Hepatocyte (in vitro differentiated cells): Measurements from ENCODE around the gene CARS2. TPM values are rescaled to one million over a fixed set of nuclear protein-coding genes. Genes with fewer than 3 reads are reported as not detected.
"Not testable (repeated sequence)": the region's sequence is repeated elsewhere in the genome, so short reads cannot be mapped to it uniquely, and the experiment has no call there.

ENCODE experiments used
- DNase-seq: peaks from one replicate; pipeline ENCODE4 v3.0.0-alpha.2; 2016; ENCODE audit warnings: low spot score
- H2AFZ ChIP-seq: fragments of 200-600 bp; sonication (generic); 2 replicates; pipeline ENCODE4 v1.6.0; 2016; ENCODE audit warnings: antibody characterized with exemption, mild to moderate bottlenecking
- H3K27ac ChIP-seq: fragments of 200-600 bp; sonication (generic); 2 replicates; pipeline ENCODE4 v1.5.1; 2016; ENCODE audit warnings: mild to moderate bottlenecking
- H3K27me3 ChIP-seq: fragments of 200-600 bp; sonication (generic); 2 replicates; pipeline ENCODE4 v1.6.1; 2016
- H3K36me3 ChIP-seq: fragments of 200-600 bp; sonication (generic); replicated peaks from 2 replicates; pipeline ENCODE4 v1.5.1; 2016; ENCODE audit warnings: low read depth; ENCODE audit not compliant: insufficient read depth
- H3K4me1 ChIP-seq: fragments of 200-600 bp; sonication (generic); 2 replicates; pipeline ENCODE4 v1.5.1; 2016; ENCODE audit warnings: mild to moderate bottlenecking, moderate library complexity; ENCODE audit not compliant: insufficient read depth
- H3K4me2 ChIP-seq: fragments of 200-600 bp; sonication (generic); 2 replicates; pipeline ENCODE4 v1.6.0; 2016
- H3K4me3 ChIP-seq: fragments of 200-600 bp; sonication (generic); 2 replicates; pipeline ENCODE4 v1.5.1; 2016; ENCODE audit warnings: mild to moderate bottlenecking
- H3K79me2 ChIP-seq: fragments of 200-600 bp; sonication (generic); 2 replicates; pipeline ENCODE4 v1.6.0; 2017; ENCODE audit warnings: mild to moderate bottlenecking
- H3K9me2 ChIP-seq: fragments of 200-600 bp; sonication (generic); replicated peaks from 2 replicates; pipeline ENCODE4 v1.6.0; 2017; ENCODE audit warnings: mild to moderate bottlenecking; ENCODE audit not compliant: insufficient read depth
- H3K9me3 ChIP-seq: fragments of 200-600 bp; sonication (generic); 2 replicates; pipeline ENCODE4 v1.5.1; 2016; ENCODE audit warnings: low read depth, mild to moderate bottlenecking
- H4K20me1 ChIP-seq: fragments of 200-600 bp; sonication (generic); 2 replicates; pipeline ENCODE4 v1.6.0; 2016; ENCODE audit warnings: mild to moderate bottlenecking; ENCODE audit not compliant: insufficient read depth, poor library complexity, severe bottlenecking
- EZH2 ChIP-seq: fragments of 200-600 bp; sonication (generic); IDR thresholded peaks from 2 replicates; pipeline ENCODE4 v1.6.1; 2016; ENCODE audit warnings: antibody characterized with exemption, mild to moderate bottlenecking, borderline replicate concordance
- EZH2phosphoT487 ChIP-seq: fragments of 200-600 bp; sonication (generic); IDR thresholded peaks from one replicate; pipeline ENCODE4 v1.6.1; 2018; ENCODE audit warnings: antibody characterized with exemption, mild to moderate bottlenecking, low read depth, moderate library complexity; ENCODE audit not compliant: unreplicated experiment, severe bottlenecking
- WGBS: methylation state at CpG from one replicate; pipeline ENCODE4 v1.1.6; 2016; ENCODE audit warnings: low lambda C conversion rate; ENCODE audit errors: missing lambda C conversion rate; 5-methylcytosine and 5-hydroxymethylcytosine counted together
- polyA plus RNA-seq: library from polyadenylated mRNA; unstranded; fragments of >200 nt; fragmentation: Nextera tagmentation; extraction: Ambion mirVana; gene quantifications from 2 replicates; pipeline ENCODE4 v1.2.1, GENCODE V29; 2016
- total RNA-seq: library from RNA; depleted of rRNA; stranded (reverse); fragments of >200 nt; gene quantifications from 2 replicates; pipeline ENCODE4 v1.2.3, GENCODE V29; 2014
- TF ChIP-seq, protein P1 (sequence below): fragments of 200-600 bp; sonication (generic); IDR thresholded peaks from 2 replicates; pipeline ENCODE4 v1.5.1; 2016; ENCODE audit warnings: antibody characterized with exemption, mild to moderate bottlenecking; ENCODE audit not compliant: poor library complexity

CARS2 gene
- total and polyA plus RNA-seq, 2 experiments from 2014 or later, result 72.9 to 105 TPM

DNA sequence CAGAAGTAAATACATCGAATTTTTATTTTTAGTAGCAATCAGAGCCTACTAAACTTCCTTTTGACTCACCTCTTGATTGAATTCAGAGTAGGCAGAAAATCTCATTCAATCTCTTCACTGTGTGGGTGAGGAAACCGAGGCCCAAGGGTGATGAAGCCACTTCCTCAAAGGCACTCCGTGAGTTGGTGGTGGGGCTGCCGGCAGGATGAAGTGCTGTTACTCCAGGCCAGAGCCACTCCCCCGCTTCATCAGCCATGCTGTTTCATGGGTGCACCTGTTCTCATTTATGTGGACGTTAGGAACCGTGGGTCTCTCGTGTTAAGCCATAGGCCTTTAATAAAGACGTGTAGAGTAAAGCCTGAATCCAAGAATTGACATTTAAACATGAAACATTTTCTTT lies 20.8 kb upstream of the CARS2 start:
- H3K4me2 ChIP-seq, result no peak overlapping the region
- no peaks in the 10 kb centered on the region for H3K9me3 ChIP-seq
- no peaks in the 10 kb centered on the region for H3K9me2 ChIP-seq
- WGBS, result 90% methylated on average over 9 of the region's 9 CpGs
- no peaks in the 10 kb centered on the region for H3K27me3 ChIP-seq
- DNase-seq, result no peak
- H3K4me1 ChIP-seq, result no peaks in the 10 kb centered on the region
- TF ChIP-seq, protein P1, sequence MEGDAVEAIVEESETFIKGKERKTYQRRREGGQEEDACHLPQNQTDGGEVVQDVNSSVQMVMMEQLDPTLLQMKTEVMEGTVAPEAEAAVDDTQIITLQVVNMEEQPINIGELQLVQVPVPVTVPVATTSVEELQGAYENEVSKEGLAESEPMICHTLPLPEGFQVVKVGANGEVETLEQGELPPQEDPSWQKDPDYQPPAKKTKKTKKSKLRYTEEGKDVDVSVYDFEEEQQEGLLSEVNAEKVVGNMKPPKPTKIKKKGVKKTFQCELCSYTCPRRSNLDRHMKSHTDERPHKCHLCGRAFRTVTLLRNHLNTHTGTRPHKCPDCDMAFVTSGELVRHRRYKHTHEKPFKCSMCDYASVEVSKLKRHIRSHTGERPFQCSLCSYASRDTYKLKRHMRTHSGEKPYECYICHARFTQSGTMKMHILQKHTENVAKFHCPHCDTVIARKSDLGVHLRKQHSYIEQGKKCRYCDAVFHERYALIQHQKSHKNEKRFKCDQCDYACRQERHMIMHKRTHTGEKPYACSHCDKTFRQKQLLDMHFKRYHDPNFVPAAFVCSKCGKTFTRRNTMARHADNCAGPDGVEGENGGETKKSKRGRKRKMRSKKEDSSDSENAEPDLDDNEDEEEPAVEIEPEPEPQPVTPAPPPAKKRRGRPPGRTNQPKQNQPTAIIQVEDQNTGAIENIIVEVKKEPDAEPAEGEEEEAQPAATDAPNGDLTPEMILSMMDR, result no peak
- TF ChIP-seq EZH2 (no peak), EZH2phosphoT487 (no peak)
- H2AFZ ChIP-seq, result no peak overlapping the region
- no peaks in the 10 kb centered on the region for H3K36me3 ChIP-seq
- H4K20me1 ChIP-seq, result no peaks in the 10 kb centered on the region
- H3K79me2 ChIP-seq, result peaks cover 14% of the 10 kb centered on the region
- no peak overlapping the region for H3K4me3 ChIP-seq
- H3K27ac ChIP-seq, result no peak overlapping the region

DNA sequence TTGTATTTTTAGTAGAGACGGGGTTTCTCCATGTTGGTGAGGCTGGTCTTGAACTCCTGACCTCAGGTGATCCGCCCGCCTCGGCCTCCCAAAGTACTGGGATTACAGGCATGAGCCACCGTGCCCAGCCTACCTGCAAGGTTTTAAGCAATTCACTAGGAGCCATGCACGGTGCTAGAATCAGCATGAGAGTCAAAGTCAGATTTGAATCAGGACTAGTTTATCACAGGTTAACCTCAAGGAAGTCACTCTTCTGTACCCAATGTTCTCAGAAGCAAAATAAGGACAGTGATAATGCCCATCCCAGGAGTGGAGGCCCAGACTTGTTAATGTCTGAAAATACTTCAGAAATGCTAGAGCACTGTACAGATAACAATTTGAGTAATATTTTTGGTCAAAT lies 20.2 kb upstream of the CARS2 start:
- H3K27ac ChIP-seq, H2AFZ ChIP-seq, H3K36me3 ChIP-seq, DNase-seq, H4K20me1 ChIP-seq, H3K4me2 ChIP-seq, H3K9me2 ChIP-seq, H3K4me3 ChIP-seq, H3K9me3 ChIP-seq, H3K4me1 ChIP-seq, H3K27me3 ChIP-seq: not testable (repeated sequence)
- WGBS, result 98% methylated on average over 6 of the region's 6 CpGs
- peaks cover 19% of the 10 kb centered on the region for H3K79me2 ChIP-seq

DNA sequence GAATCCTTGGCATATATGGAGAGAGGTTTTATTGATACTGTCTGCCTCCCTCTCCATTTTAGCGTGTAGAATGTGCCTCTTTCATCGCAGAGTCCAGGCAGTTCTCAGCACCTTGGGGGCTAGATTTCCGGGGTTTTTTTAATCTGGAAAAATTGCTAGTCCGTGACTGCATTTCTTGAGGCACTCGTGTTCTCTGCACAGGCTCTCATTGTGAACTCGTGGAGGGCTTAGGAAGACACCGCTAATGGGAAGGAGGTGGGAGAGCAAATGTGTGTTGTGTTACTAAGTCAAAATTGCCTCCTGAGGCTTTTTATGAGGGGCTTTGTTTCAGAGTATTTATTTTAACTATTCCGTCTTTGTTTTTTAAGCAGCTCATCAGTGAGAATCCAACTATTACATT lies 17.7 kb upstream of the CARS2 start:
- Histone ChIP-seq H3K27me3 (no peaks in the 10 kb centered on the region), H3K4me1 (no peaks in the 10 kb centered on the region), H3K27ac (no peak overlapping the region), H3K9me3 (no peaks in the 10 kb centered on the region), H3K4me3 (no peak overlapping the region), H4K20me1 (peaks cover 5% of the 10 kb centered on the region), H3K36me3 (no peaks in the 10 kb centered on the region), H3K79me2 (peaks cover 45% of the 10 kb centered on the region), H2AFZ (no peak overlapping the region), H3K9me2 (no peaks in the 10 kb centered on the region), H3K4me2 (no peak overlapping the region)
- no peak for DNase-seq
- WGBS, result 55% methylated on average over 8 of the region's 8 CpGs
- no peak for TF ChIP-seq EZH2
- no peak for TF ChIP-seq EZH2phosphoT487
- TF ChIP-seq, protein P1, result no peak

DNA sequence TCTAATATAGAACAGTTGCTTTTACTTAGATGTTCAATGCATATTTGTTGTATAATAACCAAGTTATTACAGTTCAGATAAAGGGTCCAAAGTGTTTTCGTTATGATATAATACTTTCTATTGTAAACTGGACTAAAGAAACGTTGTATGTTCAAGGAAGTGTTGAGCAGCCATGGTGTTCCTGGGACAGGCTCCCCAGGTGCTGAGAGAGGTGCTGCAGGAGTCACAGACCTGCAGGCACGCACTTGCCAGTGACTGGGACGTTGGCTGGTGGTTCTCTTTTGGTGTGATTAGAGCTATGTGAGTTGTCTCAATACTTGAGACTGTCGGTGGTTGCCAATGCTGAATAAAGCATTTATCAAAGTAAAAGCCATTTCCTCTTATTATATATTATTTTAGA lies 17.1 kb upstream of the CARS2 start:
- no peaks in the 10 kb centered on the region for H3K27me3 ChIP-seq
- TF ChIP-seq EZH2phosphoT487 (no peak), EZH2 (no peak)
- TF ChIP-seq, protein P1, result no peak
- H3K27ac ChIP-seq, result no peak overlapping the region
- no peaks in the 10 kb centered on the region for H3K36me3 ChIP-seq
- no peak overlapping the region for H2AFZ ChIP-seq
- H3K9me3 ChIP-seq, result no peaks in the 10 kb centered on the region
- WGBS, result 85% methylated on average over 5 of the region's 5 CpGs
- H3K4me2 ChIP-seq, result no peak overlapping the region
- no peaks in the 10 kb centered on the region for H3K4me1 ChIP-seq
- peaks cover 11% of the 10 kb centered on the region for H4K20me1 ChIP-seq
- no peaks in the 10 kb centered on the region for H3K9me2 ChIP-seq
- no peak for DNase-seq
- peaks cover 51% of the 10 kb centered on the region for H3K79me2 ChIP-seq
- H3K4me3 ChIP-seq, result no peak overlapping the region
